Measurements from ENCODE around the gene LHX6. TPM values are rescaled to one million over a fixed set of nuclear protein-coding genes. Genes with fewer than 3 reads are reported as not detected.

The LHX6 gene
- polyA plus RNA-seq, 1 experiment, result not detected

DNA sequence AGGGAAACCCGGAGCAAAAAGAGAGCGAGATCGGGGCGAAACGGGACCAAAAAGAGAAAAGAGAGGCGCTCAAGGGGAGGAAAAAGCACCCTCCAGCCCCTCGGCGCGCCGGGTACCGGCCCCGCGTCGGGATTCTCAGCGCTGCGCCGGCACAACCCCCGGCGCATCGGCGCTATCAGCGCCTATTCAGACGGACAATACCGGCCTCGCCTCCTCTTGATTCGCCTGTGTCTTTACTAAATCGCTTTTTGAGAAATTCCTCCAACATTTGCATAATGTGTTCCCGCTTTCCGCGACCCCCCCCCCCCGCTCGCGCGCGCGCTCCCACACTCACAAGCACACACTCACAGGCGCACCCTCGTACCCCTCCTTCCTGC lies 578 bp downstream of the LHX6 start:
- H3K36me3 ChIP-seq (ENCODE audit: control insufficient read depth, insufficient read depth, low read length), result no peaks in the 10 kb centered on the region
- ChIA-PET POLR2A (no interaction called here), CTCF (interaction anchor here (1.2 kb wide), 1 partner anchor 102 kb away, joined by 4 read pairs; no protein-coding TSS in a partner anchor)
- H3K4me3 ChIP-seq (ENCODE audit: low read depth, low read length), result peak overlapping the region; percentile 8; the same call in 1 of the 2 replicates
- TF ChIP-seq, protein P1, sequence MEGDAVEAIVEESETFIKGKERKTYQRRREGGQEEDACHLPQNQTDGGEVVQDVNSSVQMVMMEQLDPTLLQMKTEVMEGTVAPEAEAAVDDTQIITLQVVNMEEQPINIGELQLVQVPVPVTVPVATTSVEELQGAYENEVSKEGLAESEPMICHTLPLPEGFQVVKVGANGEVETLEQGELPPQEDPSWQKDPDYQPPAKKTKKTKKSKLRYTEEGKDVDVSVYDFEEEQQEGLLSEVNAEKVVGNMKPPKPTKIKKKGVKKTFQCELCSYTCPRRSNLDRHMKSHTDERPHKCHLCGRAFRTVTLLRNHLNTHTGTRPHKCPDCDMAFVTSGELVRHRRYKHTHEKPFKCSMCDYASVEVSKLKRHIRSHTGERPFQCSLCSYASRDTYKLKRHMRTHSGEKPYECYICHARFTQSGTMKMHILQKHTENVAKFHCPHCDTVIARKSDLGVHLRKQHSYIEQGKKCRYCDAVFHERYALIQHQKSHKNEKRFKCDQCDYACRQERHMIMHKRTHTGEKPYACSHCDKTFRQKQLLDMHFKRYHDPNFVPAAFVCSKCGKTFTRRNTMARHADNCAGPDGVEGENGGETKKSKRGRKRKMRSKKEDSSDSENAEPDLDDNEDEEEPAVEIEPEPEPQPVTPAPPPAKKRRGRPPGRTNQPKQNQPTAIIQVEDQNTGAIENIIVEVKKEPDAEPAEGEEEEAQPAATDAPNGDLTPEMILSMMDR (IDR thresholded peaks at IDR 0.05; ENCODE audit: insufficient read depth, low read depth, low read length), result no peak
- no peak for DNase-seq (ENCODE audit: low read depth)
- peaks cover 69% of the 10 kb centered on the region for H3K27me3 ChIP-seq (ENCODE audit: control insufficient read depth, insufficient read depth, low read length)

DNA sequence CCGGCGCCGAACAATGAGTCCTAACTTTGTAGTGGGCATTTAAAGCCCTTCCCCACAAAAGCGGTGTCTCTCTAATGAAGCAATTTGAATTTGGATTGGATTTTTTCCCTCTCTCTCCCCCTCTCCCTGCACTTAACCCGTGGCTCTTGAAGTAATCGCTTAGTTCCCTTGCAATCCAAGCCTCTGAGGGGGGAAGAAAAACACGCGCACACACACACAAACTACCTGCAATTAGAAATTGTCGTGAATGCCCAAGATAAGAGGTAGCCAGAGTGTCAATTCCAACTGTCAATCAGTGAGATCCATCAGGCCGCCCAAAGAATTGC lies 1.2 kb downstream of the LHX6 start:
- Histone ChIP-seq H3K4me3 (ENCODE audit: low read depth, low read length) (no peak overlapping the region), H3K27me3 (ENCODE audit: control insufficient read depth, insufficient read depth, low read length) (peaks cover 72% of the 10 kb centered on the region), H3K36me3 (ENCODE audit: control insufficient read depth, insufficient read depth, low read length) (no peaks in the 10 kb centered on the region)
- no peak for DNase-seq (ENCODE audit: low read depth)
- CTCF ChIA-PET, result no interaction called here
- TF ChIP-seq, protein P1 (IDR thresholded peaks at IDR 0.05; ENCODE audit: insufficient read depth, low read depth, low read length), result no peak
- POLR2A ChIA-PET, result no interaction called here

DNA sequence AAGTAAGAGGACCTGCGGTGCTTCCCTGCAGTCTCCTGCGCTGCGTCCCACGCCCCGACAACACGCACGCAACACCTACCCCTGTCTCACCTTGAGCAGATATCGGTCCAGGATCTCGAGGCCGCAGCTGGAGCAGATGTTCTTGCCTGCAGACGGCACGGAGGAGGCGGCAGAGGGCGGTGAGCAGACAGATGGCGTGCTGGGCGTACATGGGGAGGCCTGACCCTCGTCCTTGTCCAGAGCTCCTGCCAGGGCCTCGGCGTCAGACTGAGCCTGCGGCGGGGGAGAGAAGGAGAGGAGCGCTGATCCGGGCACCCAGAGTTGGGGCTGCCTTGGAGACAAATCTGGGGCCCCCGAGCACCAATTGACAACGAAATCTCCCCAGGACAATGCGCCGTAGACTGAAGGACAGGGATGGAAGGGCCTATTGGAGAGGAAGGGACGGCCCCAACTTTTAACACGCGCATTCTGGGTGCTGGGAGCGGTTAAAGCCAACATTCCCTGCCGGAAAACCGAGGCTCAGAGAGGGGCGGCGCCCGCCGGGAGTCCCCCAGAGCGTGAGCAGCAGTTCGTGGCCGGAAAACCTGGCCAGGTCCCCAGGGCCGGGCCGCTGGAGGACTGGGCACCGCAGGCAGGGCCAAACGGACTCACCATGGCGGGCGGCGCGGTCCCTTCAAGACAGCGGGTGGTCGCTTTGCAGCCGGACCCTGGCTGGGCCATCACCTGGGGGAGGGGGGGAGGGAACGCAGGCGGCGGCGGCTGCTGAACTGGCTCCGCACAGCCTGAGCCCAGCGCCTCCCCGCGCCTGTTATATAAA lies 1.8 kb downstream of the LHX6 start:
- CTCF ChIA-PET, result no interaction called here
- Histone ChIP-seq H3K4me3 (ENCODE audit: low read depth, low read length) (no peak overlapping the region), H3K27me3 (ENCODE audit: control insufficient read depth, insufficient read depth, low read length) (peaks cover 77% of the 10 kb centered on the region), H3K36me3 (ENCODE audit: control insufficient read depth, insufficient read depth, low read length) (no peaks in the 10 kb centered on the region)
- POLR2A ChIA-PET, result no interaction called here
- TF ChIP-seq, protein P1 (IDR thresholded peaks at IDR 0.05; ENCODE audit: insufficient read depth, low read depth, low read length), result no peak
- no peak for DNase-seq (ENCODE audit: low read depth)

DNA sequence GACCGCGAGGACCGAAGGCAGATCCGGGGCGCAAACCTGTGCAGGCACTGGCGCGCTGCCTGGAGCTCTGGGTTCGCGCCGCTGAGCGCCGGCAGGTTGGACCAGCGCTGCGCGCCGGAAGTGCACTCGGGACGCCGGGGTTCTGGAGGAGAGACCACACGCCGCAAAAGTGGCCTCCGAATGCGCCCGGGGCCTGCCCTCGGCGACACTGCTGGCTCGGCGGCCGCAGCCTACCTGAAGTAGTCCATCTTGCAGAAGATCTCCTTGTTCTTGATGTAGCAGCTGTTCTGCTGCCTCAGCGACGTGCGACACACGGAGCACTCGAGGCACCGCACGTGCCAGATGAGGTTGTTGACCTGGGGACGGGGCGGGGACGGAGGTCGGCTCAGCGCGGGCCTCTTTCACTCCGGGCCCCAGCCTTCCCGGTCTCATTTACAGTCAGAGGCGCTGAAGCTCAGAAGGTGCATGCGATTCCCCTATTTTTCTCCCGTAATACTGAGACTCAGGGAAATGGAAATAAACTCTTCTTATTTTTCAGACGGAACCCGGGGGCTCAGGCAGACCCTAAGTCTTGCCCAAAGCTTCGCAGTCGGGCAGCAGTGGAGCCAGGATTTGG lies 2.5 kb downstream of the LHX6 start:
- DNase-seq (ENCODE audit: low read depth), result no peak
- no peaks in the 10 kb centered on the region for H3K36me3 ChIP-seq (ENCODE audit: control insufficient read depth, insufficient read depth, low read length)
- peaks cover 81% of the 10 kb centered on the region for H3K27me3 ChIP-seq (ENCODE audit: control insufficient read depth, insufficient read depth, low read length)
- POLR2A ChIA-PET, result no interaction called here
- TF ChIP-seq, protein P1 (IDR thresholded peaks at IDR 0.05; ENCODE audit: insufficient read depth, low read depth, low read length), result no peak
- CTCF ChIA-PET, result no interaction called here
- H3K4me3 ChIP-seq (ENCODE audit: low read depth, low read length), result no peak overlapping the region

DNA sequence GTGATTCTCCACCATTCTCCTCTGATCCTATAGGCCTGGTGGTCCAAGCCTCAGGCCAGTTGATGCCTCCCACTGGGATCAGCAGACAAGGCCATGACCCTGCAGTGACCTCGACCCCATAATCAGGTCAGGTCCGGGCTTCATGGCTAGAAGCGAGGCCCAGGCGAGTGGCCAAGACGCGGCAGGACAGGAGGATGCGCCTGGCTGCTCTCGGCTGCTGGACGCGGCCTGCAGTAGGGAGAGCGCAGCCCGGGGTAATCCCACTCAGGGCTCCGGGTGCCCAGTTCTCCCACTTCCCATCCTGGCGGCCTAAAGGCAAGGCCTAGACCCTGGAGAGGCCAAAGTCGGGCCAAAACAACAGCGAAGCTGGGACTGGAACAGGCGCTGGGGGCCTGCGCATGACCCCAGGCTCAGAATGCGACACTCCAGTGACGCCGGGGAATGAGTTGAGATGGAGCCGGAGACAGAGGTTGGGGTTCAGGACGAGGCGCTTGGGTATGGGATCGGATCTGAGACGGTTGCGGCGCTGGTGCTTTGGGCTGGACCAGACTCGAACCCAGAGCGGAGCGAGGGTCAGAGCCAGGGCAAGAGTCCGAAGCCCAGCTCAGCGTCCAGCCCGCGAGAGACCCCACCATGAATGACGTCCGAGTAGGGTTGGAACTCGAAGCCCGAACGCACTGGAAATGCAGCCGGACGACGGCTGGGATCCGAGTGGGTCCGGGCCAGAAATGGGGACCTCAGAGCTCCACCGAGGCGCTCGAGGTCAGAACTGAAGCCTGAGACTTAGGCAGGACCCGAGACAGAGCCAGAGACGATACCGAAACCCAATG lies 3.2 kb downstream of the LHX6 start:
- DNase-seq (ENCODE audit: low read depth), result no peak
- TF ChIP-seq, protein P1 (IDR thresholded peaks at IDR 0.05; ENCODE audit: insufficient read depth, low read depth, low read length), result no peak
- H3K4me3 ChIP-seq (ENCODE audit: low read depth, low read length), result no peak overlapping the region
- H3K36me3 ChIP-seq (ENCODE audit: control insufficient read depth, insufficient read depth, low read length), result no peaks in the 10 kb centered on the region
- ChIA-PET POLR2A (no interaction called here), CTCF (interaction anchor here (0.6 to 0.9 kb wide), 2 partner anchors 9 to 120 kb away, joined by 3 read pairs; no protein-coding TSS in a partner anchor)
- peaks cover 82% of the 10 kb centered on the region for H3K27me3 ChIP-seq (ENCODE audit: control insufficient read depth, insufficient read depth, low read length)

Data from BJ (cell line).